GDM1 (cell line): ENCODE measurements around the gene ARHGAP15.

Experiments
- DNase-seq: peaks from one replicate; lab custom pipeline; 2025; lab: John Stamatoyannopoulos, UW

ARHGAP15 gene

DNA sequence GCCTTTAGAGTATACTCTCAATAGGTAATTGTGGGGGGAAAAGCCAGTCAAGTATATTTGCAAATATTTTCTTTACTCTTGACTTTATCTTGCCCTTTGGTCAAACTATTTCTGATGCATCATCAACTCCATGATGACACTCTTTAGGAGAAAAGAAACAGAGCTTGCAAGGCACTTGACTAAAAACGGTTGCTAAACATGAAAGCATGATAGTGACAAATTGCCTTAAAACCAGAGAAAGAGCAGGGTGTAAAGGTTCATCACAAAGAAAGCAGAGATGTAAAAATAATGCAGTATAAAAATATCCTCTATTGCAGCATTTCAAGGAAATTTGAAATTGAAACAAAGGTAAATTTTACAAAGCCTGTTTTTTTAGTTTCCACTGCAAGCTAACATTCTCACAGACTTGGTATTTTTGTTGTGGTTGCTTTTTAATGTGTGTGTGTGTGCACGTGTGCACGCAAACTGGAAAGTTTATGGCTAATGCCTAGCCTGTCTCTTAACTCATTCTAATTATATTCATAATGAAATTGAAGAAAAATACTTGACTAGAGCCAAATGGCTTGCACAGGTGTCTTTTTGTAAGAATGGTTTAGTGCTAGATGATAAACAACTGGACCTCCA, 503.6 kb downstream of the ARHGAP15 start:
- DNase-seq: no peak

DNA sequence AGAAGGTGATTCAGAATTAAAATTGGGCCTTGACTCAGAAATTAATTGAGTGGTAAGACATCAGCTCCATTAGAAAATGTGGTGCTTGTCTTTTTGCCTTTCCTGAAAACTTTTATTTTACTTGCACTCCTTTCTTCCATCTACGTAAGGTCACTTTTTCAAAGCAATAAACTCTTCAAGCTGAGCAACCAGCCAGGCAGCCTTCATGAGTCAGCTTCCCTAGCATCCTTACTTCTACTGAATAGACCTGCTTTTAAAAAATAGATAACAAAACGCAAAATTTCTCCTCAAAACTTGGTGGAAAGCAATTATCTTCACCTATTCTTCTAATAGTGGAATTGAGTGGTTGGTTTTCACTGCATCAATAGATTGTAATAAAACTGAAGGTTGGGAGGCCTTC, 504.2 kb downstream of the ARHGAP15 start:
- DNase-seq: no peak

DNA sequence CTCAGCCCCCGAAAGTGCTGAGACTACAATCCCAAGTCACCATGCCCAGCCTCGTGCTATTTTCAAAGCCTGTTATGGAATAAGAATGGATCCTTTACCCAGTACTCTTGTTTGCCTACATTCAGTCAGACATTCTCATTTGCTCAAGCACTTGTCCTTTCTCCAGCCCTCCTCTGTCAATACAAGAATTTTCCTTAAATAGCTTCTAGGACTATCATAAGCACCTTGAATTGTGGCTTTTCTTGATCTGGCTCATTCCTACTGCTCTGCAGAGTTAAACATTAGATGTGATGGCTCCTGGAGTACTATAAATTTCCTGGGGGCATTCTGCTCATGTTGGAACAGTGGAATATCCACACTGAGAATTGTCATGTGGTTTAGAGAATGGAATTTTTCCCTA, 506.1 kb downstream of the ARHGAP15 start:
- DNase-seq: no peak

DNA sequence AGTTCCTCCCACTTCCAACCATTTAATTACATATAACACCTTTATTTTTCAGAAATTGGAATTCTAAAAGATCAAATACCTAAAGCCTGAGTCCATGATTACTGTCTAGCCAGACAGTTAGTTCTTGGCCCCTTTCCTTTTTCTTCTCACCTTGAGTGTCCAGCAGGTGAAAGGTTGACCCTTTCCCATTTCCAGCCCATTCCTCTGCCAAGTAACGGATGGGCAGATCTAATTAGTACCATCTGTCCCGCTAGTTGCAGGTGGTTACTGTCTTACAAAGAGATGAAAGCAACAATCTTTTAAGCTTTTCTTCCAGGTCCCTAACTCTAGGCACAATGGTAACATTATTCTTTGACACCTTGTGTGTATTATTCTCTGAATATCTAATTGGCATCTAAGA, 506.7 kb downstream of the ARHGAP15 start:
- DNase-seq: no peak

DNA sequence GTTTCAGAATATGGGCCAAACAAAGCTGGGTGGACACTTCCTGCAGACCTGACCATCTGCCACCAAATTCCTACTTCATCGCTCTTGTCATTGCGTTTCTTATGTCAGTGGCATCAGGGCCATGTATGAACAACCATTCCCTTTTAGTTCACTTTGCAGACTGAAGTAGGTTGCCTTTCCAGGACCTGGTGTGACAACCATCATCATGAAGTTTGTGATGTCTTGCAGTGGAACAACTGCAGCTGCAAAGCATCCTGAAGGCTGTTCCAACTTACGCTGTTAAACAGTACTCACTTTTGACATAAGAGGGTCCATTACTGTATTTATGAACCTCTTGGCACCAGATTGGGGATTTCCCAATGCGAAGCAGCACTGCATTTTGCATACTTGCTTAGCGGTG, 511.6 kb downstream of the ARHGAP15 start:
- DNase-seq: no peak

DNA sequence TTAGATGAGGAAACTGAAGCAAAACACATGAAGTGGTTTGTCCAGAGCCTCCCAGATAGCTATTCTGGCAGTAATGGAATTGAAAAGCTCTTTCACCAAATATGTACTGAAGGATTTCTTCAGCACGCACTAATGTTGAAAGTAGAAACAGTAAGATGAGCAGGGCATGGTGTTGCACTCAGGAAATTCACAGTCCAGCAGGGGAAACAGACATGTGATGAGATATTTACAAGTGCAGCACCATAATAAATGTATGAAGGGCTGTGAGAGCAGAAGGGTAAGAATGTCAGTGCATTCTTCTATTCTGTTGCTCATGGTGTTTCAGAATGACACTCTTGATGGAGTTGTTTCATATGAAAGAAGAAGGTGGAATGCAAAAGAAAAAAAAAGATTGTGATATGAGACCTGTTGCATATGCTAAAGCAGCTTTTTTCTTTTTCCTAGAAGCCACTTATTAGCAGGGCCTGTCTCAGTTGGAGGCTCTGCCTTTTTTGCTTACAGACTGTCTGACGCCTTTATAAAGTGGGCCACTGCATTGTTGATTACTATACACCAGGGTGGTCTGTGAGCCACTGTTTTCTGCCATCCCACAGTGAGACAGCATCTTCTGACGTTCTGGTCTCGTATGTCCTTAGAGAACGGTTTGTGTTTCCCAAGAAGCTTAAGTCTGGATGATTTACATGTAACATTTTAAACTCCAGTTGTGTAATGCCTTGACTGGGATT, 516.9 kb downstream of the ARHGAP15 start:
- DNase-seq: no peak

DNA sequence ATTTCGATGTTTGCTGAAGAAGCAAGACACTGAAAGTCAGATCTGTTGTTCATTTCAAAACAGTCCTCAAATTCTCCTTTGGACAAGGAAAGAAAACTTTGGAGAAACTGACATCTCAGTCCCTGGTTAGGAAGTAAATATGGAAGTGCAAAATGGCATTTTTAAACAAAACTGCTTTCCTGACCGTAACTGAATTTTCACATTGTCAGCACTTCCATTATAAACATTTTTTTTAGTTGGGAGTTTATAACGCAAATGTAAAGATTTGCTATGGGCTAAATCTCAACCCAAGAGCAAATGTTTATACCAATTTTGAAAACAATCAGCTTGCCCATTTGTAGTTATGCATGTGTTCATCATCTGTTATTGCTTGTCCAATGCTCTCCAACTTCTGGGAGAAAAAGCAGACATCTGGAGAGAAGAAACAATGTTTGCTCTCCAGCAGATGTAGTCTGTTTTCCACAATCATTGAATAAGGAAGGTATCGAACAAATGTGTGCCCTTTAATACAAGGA, 520.1 kb downstream of the ARHGAP15 start:
- DNase-seq: no peak

DNA sequence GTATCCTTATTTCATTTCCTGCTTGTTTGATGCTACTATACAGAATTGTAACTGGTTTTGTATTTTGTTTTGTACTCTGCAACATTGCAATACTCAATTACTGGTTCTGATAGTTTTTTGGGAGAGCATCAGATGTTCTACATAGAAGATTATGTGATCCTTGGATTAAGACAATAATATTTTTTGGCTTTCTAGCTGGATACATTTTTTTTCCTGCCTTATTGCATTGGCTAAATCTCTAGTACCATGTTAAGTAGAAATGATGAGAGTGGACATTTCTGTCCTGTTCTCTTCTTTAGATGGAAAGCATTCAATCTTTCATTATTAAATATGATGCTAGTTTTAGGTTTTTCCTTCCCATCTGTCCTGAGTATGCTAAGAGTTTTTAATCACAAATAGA, 523.5 kb downstream of the ARHGAP15 start:
- no peak for DNase-seq

DNA sequence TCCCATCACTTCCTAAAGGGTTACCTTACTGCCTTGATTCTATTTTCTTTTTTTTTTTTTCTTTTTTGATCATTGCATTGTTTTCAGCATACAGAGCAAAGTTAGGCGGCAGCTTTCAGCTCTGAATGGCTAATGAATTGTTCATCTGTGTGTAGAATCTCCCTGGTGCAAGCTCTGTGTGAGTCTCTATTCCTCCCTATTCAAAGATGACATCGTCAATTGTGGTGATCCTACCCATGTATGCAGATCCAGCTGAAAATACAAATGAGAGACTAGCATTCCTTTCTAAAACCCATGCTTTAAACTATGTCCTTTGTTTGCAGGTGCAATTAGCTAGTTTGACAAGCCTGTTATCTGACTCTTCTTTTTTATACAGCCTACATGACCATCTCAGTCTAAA, 539.0 kb downstream of the ARHGAP15 start:
- no peak for DNase-seq

DNA sequence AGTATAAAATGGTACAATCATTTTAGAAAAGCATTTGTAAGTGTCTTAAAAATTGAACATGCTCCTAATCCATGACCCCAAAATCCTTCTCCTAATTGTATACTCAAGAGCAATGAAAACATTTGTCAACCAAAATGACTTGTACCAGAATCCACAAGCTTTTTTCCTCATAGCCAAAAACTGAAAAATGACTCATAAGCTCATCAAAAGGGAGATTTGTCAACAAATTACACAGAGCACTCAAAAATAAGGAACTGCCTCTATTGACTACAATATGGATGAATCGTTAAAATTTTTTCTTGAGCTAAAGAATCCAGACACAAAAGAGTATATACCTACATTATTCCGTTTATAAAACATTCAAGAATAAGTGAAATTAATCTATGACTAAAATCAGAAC, 544.8 kb downstream of the ARHGAP15 start:
- no peak for DNase-seq

DNA sequence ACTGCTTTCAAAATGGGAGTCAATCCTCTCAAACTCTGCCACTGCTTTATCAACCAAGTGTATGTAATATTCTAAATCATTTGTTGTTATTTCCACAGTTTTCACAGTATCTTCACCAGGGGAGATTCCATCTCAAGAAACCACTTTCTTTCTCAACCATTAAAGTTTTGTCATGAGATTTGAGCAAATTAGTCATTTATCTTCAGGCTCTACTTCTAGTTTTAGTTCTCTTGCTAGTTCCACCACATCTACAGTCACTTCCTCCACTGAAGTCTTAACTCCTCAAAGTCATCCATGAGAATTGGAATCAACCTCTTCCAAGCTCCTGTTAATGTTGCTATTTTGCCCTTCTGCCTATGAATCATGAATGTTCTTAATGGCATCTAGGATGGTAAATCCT, 545.8 kb downstream of the ARHGAP15 start:
- no peak for DNase-seq

DNA sequence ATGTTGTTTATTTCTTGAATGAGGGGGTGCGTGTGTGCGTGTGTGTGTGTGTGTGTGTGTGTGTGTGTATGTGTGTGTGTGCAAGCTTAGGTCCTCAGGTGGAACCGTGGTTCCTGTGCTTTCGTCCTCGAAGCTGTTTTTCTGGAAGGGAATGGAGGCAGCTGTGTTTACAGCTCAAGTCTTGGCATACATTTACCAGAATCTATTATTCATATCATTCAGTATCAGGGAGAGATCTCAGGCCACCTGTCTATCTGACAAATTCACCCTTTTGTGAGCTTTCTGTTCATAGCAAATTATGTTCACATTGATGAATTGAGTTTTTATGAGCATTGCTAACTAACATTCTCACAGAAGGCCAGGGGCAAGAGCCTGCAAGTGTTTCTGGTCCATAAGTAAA, 550.4 kb downstream of the ARHGAP15 start:
- DNase-seq: no peak

DNA sequence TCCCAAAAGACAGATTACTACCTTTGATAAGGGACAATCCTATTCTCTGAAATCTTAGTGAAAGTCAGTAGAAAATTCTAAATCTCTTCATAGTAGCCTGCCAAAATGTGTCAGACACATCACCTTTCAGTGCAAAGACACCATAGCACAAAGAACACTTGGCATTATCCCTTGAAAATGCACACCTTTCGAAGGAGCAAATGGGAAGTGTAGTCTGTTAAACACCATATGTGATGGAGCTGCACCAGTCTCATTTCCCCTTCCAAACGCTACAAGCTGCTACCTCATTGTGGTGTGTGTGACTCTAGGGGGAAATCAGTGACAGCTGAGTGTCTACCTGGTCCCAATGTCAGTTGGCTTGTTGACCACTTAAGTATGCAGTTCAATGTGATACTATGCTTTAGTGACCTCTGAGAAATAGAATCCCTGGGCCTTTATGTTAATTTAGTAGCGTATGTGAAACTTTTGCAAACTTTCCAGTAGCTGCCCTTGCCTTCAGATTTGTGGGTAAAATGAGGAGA, 551.7 kb downstream of the ARHGAP15 start:
- DNase-seq: no peak

DNA sequence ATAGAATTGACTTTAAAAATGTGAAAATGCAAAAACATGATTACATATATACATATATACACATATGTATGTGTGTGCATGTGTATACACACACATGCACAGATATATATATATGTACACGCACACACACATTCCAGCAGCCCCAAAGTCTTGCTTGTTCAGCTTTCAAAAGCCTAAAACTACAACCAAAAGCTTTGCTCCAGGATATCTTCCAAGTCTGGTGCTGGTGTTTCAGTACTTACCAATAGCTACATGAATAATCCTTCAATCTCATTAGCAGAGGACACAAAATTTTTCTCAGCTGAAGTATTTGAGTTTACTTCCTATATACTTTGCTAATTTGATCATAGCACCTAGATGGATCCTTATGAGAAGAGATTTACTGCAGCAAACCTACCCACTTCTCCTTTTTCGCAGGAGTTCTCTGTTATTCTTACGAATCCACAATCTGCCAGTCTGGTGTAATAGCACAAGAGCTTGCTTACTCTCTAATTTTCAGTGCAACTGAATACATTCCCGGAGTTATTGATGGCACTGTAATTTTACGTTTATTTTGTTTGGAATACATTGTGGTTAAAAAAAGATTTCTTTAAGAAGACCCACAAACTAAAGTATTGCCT, 553.3 kb downstream of the ARHGAP15 start:
- DNase-seq: no peak

DNA sequence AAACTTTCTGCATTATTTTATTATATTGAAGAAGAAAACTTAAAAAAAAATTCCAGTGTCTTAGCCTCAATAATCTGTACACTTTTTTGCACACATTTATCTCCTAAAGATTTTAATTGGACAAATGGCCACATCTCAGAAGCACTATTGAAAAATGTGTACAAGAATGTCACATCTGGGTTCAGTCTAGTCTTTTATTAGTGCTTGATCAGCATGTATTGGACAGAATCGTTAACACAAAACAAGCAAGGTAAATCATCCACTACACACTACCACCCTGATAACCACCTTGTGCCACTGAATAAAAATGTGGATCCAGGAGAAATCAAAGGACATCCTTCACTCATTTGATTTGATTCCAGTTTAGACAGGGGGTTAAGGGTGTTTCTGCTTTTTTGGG, 554.8 kb downstream of the ARHGAP15 start:
- DNase-seq: no peak

DNA sequence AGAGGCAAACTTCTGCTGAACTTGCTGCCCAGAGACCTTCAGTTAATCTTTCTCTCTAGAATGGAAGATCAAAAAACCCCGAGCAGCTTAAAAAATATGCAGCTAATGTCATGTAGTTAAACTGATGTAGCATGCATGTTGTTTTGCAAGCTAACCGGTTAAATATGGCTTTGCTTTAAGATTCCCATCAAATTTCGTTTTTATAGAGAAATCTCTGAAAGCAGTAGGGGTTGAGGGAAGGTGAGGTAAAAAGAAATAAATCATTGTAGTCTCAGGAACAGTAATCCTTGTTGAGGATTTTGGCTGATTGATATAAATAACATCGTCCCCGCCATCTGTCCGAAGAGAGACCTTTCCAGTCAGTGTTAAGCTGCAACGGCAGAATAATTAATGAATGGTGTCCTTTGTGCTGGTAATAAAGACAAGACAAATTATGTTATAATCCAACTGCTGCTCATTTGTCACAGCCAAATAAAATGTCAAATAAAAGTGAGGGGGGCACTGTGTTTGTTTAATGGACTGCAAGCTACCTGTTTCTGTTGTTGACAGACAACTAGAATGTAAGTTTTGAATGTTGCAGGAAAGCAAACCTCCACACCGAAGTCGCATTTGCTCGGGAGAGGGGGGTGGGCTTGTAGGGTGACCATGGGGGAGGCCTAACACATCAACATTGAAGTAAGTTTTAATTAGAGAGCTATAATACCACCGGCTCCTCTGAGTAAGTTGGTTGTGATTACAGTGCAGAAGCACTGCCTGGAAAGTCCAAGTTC, 555.5 kb downstream of the ARHGAP15 start:
- DNase-seq: no peak

DNA sequence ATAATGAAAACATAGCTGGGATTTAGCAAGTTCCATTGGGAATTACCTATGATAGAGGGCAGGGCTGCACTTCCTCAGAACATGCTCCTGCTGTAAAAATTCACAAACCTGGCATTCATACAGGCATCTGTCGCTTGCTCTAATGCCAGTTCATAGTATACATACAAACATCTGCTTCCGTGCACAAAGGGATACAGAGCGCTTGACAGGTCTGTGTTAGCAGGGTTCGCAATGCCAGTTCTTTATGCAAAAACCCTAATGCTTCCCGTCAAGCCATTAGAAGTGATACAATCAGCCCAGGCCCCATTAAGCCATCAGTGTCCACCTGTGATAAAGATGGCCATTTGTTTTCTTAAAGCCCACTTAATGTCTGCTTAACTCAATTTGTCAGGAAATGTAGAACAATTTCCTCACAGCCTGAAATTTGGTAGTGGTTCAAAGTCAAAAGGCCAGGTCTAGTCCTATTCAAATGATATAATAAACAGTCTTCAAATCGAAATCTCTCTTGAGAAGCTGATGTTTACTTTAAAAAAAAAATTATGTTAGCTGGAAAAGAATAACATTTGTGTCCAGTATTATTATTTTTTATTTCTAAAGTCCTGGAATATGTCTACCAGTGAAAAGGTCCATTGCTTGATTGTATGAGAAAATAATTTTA, 556.3 kb downstream of the ARHGAP15 start:
- DNase-seq: no peak

DNA sequence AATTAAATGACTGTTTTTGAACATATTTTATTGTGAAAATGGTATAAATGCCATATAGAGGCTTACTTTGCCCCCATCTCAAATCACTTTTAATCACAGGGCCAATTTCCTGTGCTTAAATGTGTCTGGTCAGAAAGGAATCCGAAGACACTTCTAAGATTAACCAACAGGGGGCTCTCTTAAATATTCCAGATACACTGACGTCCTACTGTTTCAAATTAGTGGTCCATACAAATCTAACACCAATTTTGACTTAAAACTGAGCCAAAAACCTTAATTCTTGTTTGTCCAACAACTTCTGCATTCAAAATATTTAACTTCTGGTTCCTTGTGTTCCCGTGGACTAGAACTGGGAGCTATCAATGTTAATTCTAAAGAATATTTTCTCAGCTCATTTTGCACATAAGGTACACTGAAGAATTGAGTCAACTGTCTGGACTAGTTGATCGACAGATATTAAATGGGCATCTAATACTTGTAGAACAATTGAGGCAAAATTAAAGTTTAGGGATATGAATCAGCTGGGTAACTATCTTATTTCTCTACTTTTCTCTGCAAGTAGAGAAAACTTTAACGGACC, 557.5 kb downstream of the ARHGAP15 start:
- no peak for DNase-seq

DNA sequence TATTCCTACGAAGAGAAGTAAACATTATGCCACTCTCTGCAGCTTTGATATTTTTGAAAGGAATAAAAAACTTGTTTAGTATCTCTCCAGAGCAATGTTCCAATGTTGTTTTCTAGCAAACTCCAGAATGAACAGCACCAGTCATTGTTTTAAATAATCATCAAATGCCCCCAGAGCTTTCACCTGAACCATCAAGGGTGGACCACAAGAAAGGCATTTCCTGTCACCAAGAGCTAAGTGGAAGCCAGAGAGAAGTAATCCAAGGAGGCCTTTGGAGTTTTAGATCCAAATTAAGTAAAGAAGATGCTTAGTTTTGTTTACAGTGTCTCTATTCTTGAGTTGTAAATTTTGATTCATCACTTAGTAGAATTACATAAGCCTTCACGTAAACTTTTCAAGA, 559.0 kb downstream of the ARHGAP15 start:
- DNase-seq: no peak

DNA sequence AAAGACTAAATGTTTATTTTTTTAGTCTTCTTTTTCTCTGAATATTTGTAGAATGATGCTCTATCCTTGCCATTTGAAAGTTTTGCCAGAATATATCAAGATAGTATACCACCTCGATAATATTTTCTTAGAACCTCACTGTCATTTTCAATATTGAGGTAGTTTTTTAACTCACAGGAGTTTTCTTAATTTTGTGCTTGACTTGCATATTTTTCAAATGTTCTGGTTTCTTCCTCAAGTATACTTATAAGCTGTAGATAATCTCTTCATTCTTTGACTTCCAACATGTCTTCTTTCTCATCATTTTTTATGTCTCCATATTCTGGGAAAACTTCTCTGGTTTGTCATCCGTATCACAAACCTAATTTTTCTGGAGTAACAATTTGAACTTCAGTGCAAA, 559.6 kb downstream of the ARHGAP15 start:
- no peak for DNase-seq

DNA sequence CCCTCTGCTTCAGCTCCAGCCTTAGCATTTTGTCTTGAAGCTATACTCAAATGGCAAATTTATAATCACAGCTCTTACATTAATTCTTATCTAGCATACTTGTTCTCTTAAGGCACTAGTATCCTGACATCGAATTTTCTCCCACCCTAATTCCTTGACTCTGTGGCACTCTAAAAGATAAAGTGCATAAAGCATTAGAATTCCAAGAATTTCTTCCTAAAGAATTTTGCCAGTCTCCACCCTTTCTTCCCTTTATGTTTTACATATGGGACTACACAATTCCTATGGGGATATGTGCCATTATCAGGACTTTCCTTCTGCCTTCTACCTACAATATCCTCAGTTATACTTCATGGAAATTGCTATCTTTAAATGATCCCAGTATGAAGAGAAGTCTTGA, 560.3 kb downstream of the ARHGAP15 start:
- no peak for DNase-seq
